Endothelial cell of umbilical vein (primary cell): ENCODE data around the gene TSPEAR. TPM values are rescaled to one million over a fixed set of nuclear protein-coding genes. Genes with fewer than 3 reads are reported as not detected.

Source experiments
- BruUV-seq: library from RNA; stranded (reverse); fragments of 400-500 nt; replicated peaks from 2 replicates; lab custom pipeline; 2021; lab: Mats Ljungman, UMichigan
- CTCF ChIA-PET: fragments of 300-600, 350-600 bp; sonication (Branson Sonifier 250); formaldehyde crosslinking; loops from one replicate; lab custom pipeline; 2021; ENCODE audit warnings: antibody characterized with exemption, inconsistent platforms; lab: Charles Lee
- POLR2A ChIA-PET: fragments of 300-600, 350-600 bp; sonication (Branson Sonifier 250); formaldehyde crosslinking; loops from one replicate; lab custom pipeline; 2021; ENCODE audit warnings: antibody characterized with exemption, inconsistent platforms; lab: Charles Lee
- DNase-seq: peaks from one replicate; pipeline ENCODE4 v3.0.0-alpha.2; 2011; ENCODE audit warnings: low read depth, low spot score
- FAIRE-seq: peaks from 2 replicates; lab custom pipeline; 2011; peaks lifted over from hg19 to GRCh38; lab: Jason Lieb, UNC
- H2AFZ ChIP-seq: 2 replicates; pipeline ENCODE4 v1.6.0; 2012; ENCODE audit warnings: low read depth, low read length, control low read depth, inconsistent platforms
- H3K27ac ChIP-seq: 2 replicates; pipeline ENCODE4 v1.5.1; 2011; ENCODE audit warnings: low read depth, mild to moderate bottlenecking, control low read depth, low read length, moderate library complexity; ENCODE audit not compliant: insufficient read depth
- H3K27me3 ChIP-seq, 2 experiments: 2 replicates each; pipeline versions ENCODE4 v1.6.0 to v1.6.1; 2011; ENCODE audit warnings: low read length in 2 of 2, mixed read lengths in 1 of 2; ENCODE audit not compliant: control insufficient read depth in 2 of 2, insufficient read depth in 2 of 2
- H3K36me3 ChIP-seq, 2 experiments: 2 replicates in 1 of 2; 3 replicates in 1 of 2; pipeline ENCODE4 v1.5.1; 2011; ENCODE audit warnings: low read length in 2 of 2, mild to moderate bottlenecking in 1 of 2, moderate library complexity in 1 of 2; ENCODE audit not compliant: control insufficient read depth in 2 of 2, insufficient read depth in 2 of 2; ENCODE audit errors: extremely low read depth in 1 of 2
- H3K4me1 ChIP-seq: 3 replicates; pipeline ENCODE4 v1.5.1; 2011; ENCODE audit warnings: mild to moderate bottlenecking, low read length; ENCODE audit not compliant: control insufficient read depth, insufficient read depth; ENCODE audit errors: extremely low read depth
- H3K4me2 ChIP-seq: 2 replicates; pipeline ENCODE4 v1.6.1; 2011; ENCODE audit warnings: low read length, control low read depth, mixed read lengths; ENCODE audit not compliant: insufficient read depth
- H3K4me3 ChIP-seq, 3 experiments: fragments of 200-600 bp in 1 of 3; sonication (generic), shearing (Covaris generic) in 1 of 3; replicated peaks in 1 of 3; 2 replicates each; pipeline ENCODE4 v1.5.1; 2011 to 2016; ENCODE audit warnings: control low read depth in 3 of 3, low read length in 3 of 3, mild to moderate bottlenecking in 2 of 3, inconsistent platforms in 1 of 3, low read depth in 1 of 3, moderate library complexity in 1 of 3; ENCODE audit not compliant: insufficient read depth in 1 of 3
- H3K79me2 ChIP-seq: 2 replicates; pipeline ENCODE4 v1.6.0; 2012; ENCODE audit warnings: low read length, inconsistent platforms; ENCODE audit not compliant: control insufficient read depth, insufficient read depth
- H3K9ac ChIP-seq: replicated peaks from 2 replicates; pipeline ENCODE3; 2011; ENCODE audit warnings: low read length, control low read depth; ENCODE audit not compliant: insufficient read depth; ENCODE audit errors: extremely low read depth
- H3K9me1 ChIP-seq: replicated peaks from 3 replicates; pipeline ENCODE4 v1.6.0; 2011; ENCODE audit warnings: mild to moderate bottlenecking, low read length; ENCODE audit not compliant: control insufficient read depth, insufficient read depth; ENCODE audit errors: extremely low read depth
- H3K9me3 ChIP-seq: replicated peaks from 2 replicates; pipeline ENCODE4 v1.5.1; 2012; ENCODE audit warnings: low read length, inconsistent platforms; ENCODE audit not compliant: control insufficient read depth, insufficient read depth
- H4K20me1 ChIP-seq: replicated peaks from 2 replicates; pipeline ENCODE3; 2011; ENCODE audit warnings: mild to moderate bottlenecking, low read length; ENCODE audit not compliant: control insufficient read depth, insufficient read depth; ENCODE audit errors: extremely low read depth
- EZH2 ChIP-seq: IDR thresholded peaks from 2 replicates; pipeline ENCODE4 v1.6.1; 2012; ENCODE audit warnings: borderline replicate concordance, low read depth, mild to moderate bottlenecking, moderate library complexity, low read length, inconsistent platforms; ENCODE audit not compliant: severe bottlenecking
- FOS ChIP-seq: IDR thresholded peaks from 2 replicates; pipeline ENCODE4 v1.6.1; 2011; ENCODE audit warnings: mild to moderate bottlenecking, low read length, moderate library complexity, borderline replicate concordance; ENCODE audit not compliant: insufficient read depth
- GATA2 ChIP-seq: IDR thresholded peaks from 2 replicates; pipeline ENCODE4 v1.7.0; 2011; ENCODE audit warnings: low read depth, mild to moderate bottlenecking, moderate library complexity, mixed read lengths, low read length; ENCODE audit not compliant: insufficient read length, insufficient read depth
- JUN ChIP-seq: IDR thresholded peaks from 2 replicates; pipeline ENCODE4 v1.6.1; 2011; ENCODE audit warnings: borderline replicate concordance, low read depth; ENCODE audit not compliant: insufficient read length, insufficient read depth
- MYC ChIP-seq: IDR thresholded peaks from one replicate; pipeline ENCODE4 v1.6.1; 2011; ENCODE audit warnings: mild to moderate bottlenecking, low read depth, low read length
- POLR2A ChIP-seq: IDR thresholded peaks from 2 replicates; pipeline ENCODE4 v1.6.1; 2012; ENCODE audit warnings: low read depth, mild to moderate bottlenecking, control low read depth, low read length
- POLR2AphosphoS5 ChIP-seq: IDR thresholded peaks from 2 replicates; pipeline ENCODE4 v1.6.1; 2012; ENCODE audit warnings: low read depth, mild to moderate bottlenecking, control low read depth, low read length, moderate library complexity; ENCODE audit not compliant: insufficient read depth
- dilution Hi-C: fragments of 300-500 bp; cut with MboI; formaldehyde crosslinking; loops from one replicate; pipeline ENCODE4 v1.15.0; 2019; ENCODE audit warnings: low sequenced_read_pairs; ENCODE audit not compliant: extremely low pct_ligation_motif_present
- intact Hi-C: fragments of 100-400 bp; cut with micrococcal nuclease; formaldehyde crosslinking; loops from one replicate; pipeline ENCODE4 v1.10.0; 2022
- polyA plus RNA-seq, 4 experiments: library from polyadenylated mRNA; depleted of rRNA in 3 of 4; stranded (reverse) in 3 of 4; unstranded in 1 of 4; fragments of >200 nt; gene quantifications; 2 replicates each; pipeline versions ENCODE4 v1.2.1 to v1.2.3, GENCODE V29; 2011 to 2012; ENCODE audit warnings: missing spikeins in 1 of 4
- total RNA-seq: library from RNA; stranded (reverse); gene quantifications from 2 replicates; pipeline ENCODE4 v1.2.3, GENCODE V29; 2021
- TF ChIP-seq, protein P1 (sequence below), 2 donors: IDR thresholded peaks; 1 replicate in 1 of 2; 2 replicates in 1 of 2; pipeline ENCODE4 v1.5.1; 2011; ENCODE audit warnings: low read length in 2 of 2, mild to moderate bottlenecking in 2 of 2, moderate library complexity in 2 of 2, control low read depth in 1 of 2, inconsistent platforms in 1 of 2, low read depth in 1 of 2; ENCODE audit not compliant: insufficient read depth in 1 of 2; ENCODE audit errors: extremely low read depth in 1 of 2
- TF ChIP-seq, protein P2 (sequence below): IDR thresholded peaks from 2 replicates; pipeline ENCODE4 v1.6.1; 2011; ENCODE audit not compliant: insufficient read depth, insufficient read length

Gene TSPEAR
- total and polyA plus RNA-seq, 2 donors (not counting 3 experiments of a cell fraction or from before 2014, with no cell fraction given), result 0.01 TPM; not detected in 1

DNA sequence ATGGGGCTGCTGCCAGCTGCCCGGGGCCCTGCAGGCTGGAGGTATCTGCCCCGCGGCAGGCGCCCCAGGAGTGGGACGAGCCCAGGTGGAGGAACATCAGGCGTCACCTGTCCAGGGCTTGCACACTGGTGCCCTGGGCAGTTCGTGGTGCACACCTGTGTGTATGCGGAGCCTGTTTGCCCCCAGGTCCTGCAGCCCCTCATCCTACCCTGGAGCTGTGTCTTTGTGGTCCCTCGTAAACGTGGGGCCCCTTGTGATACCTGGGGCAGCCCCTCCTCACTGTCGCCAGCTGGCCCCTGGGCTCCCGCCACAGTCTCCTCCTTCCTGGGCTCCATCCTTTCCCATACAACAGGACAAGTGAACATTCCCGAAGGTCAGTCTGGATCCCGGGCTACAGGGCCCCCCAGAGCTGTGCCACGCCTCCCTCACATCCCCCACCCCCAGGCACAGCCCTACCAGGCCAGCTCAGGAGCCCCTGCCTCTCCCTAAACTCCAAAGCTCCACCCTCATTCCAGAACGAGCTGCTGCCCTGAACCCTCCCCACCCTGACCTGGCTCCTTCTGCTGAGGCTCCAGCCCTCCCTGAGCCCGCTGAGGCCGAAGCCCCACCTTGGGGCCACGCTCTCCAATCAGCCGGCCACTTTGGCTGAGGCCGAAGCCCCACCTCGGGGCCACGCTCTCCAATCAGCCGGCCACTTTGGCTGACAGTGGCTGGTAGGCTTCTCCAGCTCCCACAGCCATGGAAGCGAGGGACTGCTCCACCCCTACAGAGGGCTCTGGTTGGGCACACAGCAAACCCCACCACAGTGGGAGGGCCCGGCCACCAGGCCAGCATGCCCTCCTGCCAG lies 47.6 kb upstream of the TSPEAR start:
- H3K79me2 ChIP-seq, result no peaks in the 10 kb centered on the region
- DNase-seq, result no peak
- peaks cover 18% of the 10 kb centered on the region for H3K4me1 ChIP-seq
- H3K9me1 ChIP-seq, result no peaks in the 10 kb centered on the region
- H3K27me3 ChIP-seq, result no peaks in the 10 kb centered on the region
- H4K20me1 ChIP-seq, result no peaks in the 10 kb centered on the region
- no peak overlapping the region for H3K4me2 ChIP-seq
- H3K4me3 ChIP-seq, result no peak overlapping the region
- no peaks in the 10 kb centered on the region for H3K36me3 ChIP-seq
- H3K9ac ChIP-seq, result no peak overlapping the region
- no TSS peak for BruUV-seq
- FAIRE-seq, result no peak
- no peaks in the 10 kb centered on the region for H3K9me3 ChIP-seq
- no peak overlapping the region for H3K27ac ChIP-seq
- CTCF ChIA-PET, result no interaction called here
- POLR2A ChIA-PET, result no interaction called here
- no peak for TF ChIP-seq GATA2
- no peak for TF ChIP-seq MYC
- no peak for TF ChIP-seq POLR2AphosphoS5
- TF ChIP-seq JUN, result no peak
- no peak for TF ChIP-seq EZH2
- TF ChIP-seq FOS, result no peak
- TF ChIP-seq POLR2A, result no peak
- TF ChIP-seq, protein P1, sequence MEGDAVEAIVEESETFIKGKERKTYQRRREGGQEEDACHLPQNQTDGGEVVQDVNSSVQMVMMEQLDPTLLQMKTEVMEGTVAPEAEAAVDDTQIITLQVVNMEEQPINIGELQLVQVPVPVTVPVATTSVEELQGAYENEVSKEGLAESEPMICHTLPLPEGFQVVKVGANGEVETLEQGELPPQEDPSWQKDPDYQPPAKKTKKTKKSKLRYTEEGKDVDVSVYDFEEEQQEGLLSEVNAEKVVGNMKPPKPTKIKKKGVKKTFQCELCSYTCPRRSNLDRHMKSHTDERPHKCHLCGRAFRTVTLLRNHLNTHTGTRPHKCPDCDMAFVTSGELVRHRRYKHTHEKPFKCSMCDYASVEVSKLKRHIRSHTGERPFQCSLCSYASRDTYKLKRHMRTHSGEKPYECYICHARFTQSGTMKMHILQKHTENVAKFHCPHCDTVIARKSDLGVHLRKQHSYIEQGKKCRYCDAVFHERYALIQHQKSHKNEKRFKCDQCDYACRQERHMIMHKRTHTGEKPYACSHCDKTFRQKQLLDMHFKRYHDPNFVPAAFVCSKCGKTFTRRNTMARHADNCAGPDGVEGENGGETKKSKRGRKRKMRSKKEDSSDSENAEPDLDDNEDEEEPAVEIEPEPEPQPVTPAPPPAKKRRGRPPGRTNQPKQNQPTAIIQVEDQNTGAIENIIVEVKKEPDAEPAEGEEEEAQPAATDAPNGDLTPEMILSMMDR (IDR thresholded peaks at IDR 0.05; ENCODE audit: extremely low read depth in 1 of 2, insufficient read depth in 1 of 2, low read depth in 1 of 2, low read length in 2 of 2), result no peak
- TF ChIP-seq, protein P2, sequence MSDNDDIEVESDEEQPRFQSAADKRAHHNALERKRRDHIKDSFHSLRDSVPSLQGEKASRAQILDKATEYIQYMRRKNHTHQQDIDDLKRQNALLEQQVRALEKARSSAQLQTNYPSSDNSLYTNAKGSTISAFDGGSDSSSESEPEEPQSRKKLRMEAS, result no peak
- intact Hi-C loops (no loop called here), dilution Hi-C loops (no loop called here)
- no peak overlapping the region for H2AFZ ChIP-seq
